Renal cortical epithelial cell (primary cell): ENCODE results near the gene TIPRL. TPM values are rescaled to one million over a fixed set of nuclear protein-coding genes. Genes with fewer than 3 reads are reported as not detected.

Experiments used
- total RNA-seq: library from RNA; depleted of rRNA; stranded (reverse); fragments of >200 nt; gene quantifications from 2 replicates; pipeline ENCODE4 v1.2.3, GENCODE V29; 2014

Gene TIPRL
- total RNA-seq, 1 donor from 2014 or later = 49.7 TPM

Other genes with a start within 250 kb of the TIPRL start
- 88.4 and 169 TPM in 2 replicates for gene DCAF6, start 242.3 kb upstream of the TIPRL start, total RNA-seq
- gene MPC2, start 241.9 kb upstream of the TIPRL start, total RNA-seq = 39.0 and 70.0 TPM in 2 replicates
- 10.4 and 20.0 TPM in 2 replicates for gene GPR161, start 42.0 kb upstream of the TIPRL start, total RNA-seq
- gene SFT2D2, start 47.0 kb downstream of the TIPRL start, total RNA-seq = 59.4 and 64.0 TPM in 2 replicates
- gene TBX19, start 101.9 kb downstream of the TIPRL start, total RNA-seq = 0.35 and 0.75 TPM in 2 replicates